ENCODE data around the gene AICDA. TPM values are rescaled to one million over a fixed set of nuclear protein-coding genes. Genes with fewer than 3 reads are reported as not detected.

Gene AICDA
- total RNA-seq, 1 donor from 2014 or later, result not detected

DNA sequence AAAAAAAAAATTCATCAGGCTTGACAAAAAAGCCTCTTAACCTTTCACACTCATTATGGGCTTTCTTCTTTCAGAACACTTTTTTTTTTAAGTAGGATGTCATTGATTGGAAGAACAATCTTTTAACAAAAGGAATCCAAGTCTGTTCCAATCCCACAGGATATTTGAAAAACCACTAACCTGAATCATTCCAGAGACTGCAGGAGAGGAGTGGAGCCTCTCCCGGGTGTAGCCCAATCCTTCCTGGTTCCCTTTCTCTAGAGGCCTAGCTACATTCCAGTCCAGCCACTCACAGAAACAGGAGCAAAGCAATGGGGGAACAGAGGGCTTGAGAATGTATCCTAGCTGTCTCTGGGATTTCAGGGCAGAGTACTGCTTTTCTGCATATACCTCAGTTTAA, 45.7 kb upstream of the AICDA start:
- Histone ChIP-seq H3K79me2 (ENCODE audit: low read depth) (no peaks in the 10 kb centered on the region), H2AFZ (replicated peaks) (peak overlapping the region; percentile 69), H3K4me2 (no peak overlapping the region), H3K27ac (no peak overlapping the region), H3K4me1 (peaks cover 12% of the 10 kb centered on the region), H3K4me3 (no peak overlapping the region), H3K36me3 (no peaks in the 10 kb centered on the region), H3K27me3 (no peaks in the 10 kb centered on the region), H3K9ac (no peak overlapping the region), H3K9me3 (ENCODE audit: low read depth) (no peaks in the 10 kb centered on the region), H4K20me1 (ENCODE audit: low read depth) (no peaks in the 10 kb centered on the region), H3F3A (ENCODE audit: low read depth) (peaks cover 10% of the 10 kb centered on the region)
- Mint-ChIP-seq H3K27me3 (ENCODE audit: insufficient read depth, low read depth) (no peaks in the 10 kb centered on the region), H3K4me1 (peaks cover 8% of the 10 kb centered on the region), H3K4me3 (no peak overlapping the region), H3K36me3 (no peaks in the 10 kb centered on the region), H3K9me3 (no peaks in the 10 kb centered on the region), H3K27ac (peak overlapping the region; percentile 74)
- peak; percentile 34 for DNase-seq (ENCODE audit: low spot score)
- no peak for TF ChIP-seq EZH2phosphoT487 (IDR thresholded peaks at IDR 0.05)
- TF ChIP-seq, protein P1, sequence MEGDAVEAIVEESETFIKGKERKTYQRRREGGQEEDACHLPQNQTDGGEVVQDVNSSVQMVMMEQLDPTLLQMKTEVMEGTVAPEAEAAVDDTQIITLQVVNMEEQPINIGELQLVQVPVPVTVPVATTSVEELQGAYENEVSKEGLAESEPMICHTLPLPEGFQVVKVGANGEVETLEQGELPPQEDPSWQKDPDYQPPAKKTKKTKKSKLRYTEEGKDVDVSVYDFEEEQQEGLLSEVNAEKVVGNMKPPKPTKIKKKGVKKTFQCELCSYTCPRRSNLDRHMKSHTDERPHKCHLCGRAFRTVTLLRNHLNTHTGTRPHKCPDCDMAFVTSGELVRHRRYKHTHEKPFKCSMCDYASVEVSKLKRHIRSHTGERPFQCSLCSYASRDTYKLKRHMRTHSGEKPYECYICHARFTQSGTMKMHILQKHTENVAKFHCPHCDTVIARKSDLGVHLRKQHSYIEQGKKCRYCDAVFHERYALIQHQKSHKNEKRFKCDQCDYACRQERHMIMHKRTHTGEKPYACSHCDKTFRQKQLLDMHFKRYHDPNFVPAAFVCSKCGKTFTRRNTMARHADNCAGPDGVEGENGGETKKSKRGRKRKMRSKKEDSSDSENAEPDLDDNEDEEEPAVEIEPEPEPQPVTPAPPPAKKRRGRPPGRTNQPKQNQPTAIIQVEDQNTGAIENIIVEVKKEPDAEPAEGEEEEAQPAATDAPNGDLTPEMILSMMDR (IDR thresholded peaks at IDR 0.05), result no peak
- no peak for TF ChIP-seq EZH2 (IDR thresholded peaks at IDR 0.05)

DNA sequence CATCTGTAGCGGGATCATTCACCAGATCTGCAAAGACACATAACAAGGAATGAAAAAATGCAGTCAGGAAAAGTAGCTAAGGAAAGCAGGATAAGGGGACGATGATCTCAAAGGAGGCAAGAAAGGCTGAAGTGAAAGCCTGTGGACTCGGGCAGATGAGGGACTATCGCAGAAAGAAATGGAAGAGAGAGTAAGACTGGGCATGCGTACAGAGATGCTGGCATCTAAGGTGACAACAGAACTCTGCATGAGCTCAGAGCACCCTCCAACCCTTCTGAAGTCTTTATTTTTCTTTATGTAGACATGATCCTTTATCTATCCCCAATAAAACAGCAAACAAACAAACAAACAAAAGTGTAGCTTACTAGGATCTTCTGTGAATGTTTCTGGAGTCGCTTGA, 42.8 kb upstream of the AICDA start:
- DNase-seq (ENCODE audit: low spot score), result no peak
- H3K27me3 Mint-ChIP-seq (ENCODE audit: insufficient read depth, low read depth), result peaks cover 3% of the 10 kb centered on the region
- no peak overlapping the region for H3K9ac ChIP-seq
- H3K27ac Mint-ChIP-seq, result no peak overlapping the region
- H3K27me3 ChIP-seq, result no peaks in the 10 kb centered on the region
- no peak overlapping the region for H3K4me3 ChIP-seq
- no peaks in the 10 kb centered on the region for H3K36me3 Mint-ChIP-seq
- H3K79me2 ChIP-seq (ENCODE audit: low read depth), result no peaks in the 10 kb centered on the region
- H3K4me3 Mint-ChIP-seq, result no peak overlapping the region
- no peak overlapping the region for H3K27ac ChIP-seq
- H3F3A ChIP-seq (ENCODE audit: low read depth), result peaks cover 10% of the 10 kb centered on the region
- no peak overlapping the region for H3K4me2 ChIP-seq
- no peaks in the 10 kb centered on the region for H3K9me3 Mint-ChIP-seq
- H3K4me1 Mint-ChIP-seq, result peaks cover 3% of the 10 kb centered on the region
- TF ChIP-seq, protein P1 (IDR thresholded peaks at IDR 0.05), result no peak
- H2AFZ ChIP-seq (replicated peaks), result peak overlapping the region; percentile 20
- no peaks in the 10 kb centered on the region for H4K20me1 ChIP-seq (ENCODE audit: low read depth)
- H3K4me1 ChIP-seq, result no peaks in the 10 kb centered on the region
- no peaks in the 10 kb centered on the region for H3K36me3 ChIP-seq
- no peaks in the 10 kb centered on the region for H3K9me3 ChIP-seq (ENCODE audit: low read depth)

DNA sequence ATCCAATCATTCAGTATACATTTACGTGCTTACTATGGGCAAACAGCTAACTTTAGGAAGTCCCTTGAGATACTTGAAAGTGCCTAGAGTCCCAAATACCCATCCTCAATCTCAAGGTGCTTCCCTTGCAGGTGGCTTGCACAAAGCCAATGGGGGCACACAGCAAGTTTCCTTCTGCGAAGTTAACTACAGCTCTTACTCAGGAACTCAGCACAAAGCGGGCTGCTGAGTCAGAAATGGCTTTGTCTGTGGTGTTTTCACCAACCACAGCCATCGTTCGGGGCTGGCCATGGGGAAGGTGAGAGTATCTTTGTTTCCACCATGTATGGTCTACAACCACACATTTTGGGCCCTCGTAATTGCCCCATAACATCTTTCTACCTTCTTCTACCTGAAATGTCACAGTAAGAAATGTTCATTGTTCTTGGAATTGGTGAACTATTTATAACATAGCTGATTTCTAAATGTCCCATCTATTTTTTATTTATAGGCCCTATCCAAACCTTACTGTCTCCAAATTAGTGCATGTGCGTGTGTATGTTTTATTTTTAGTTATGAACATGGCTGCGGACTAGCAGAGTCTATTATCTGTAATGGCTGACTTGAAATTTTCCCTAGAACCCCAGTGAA, 36.0 kb upstream of the AICDA start:
- peaks cover 3% of the 10 kb centered on the region for H3K27me3 Mint-ChIP-seq (ENCODE audit: insufficient read depth, low read depth)
- DNase-seq (ENCODE audit: low spot score), result no peak

More for the DNA sequence above, 36.0 kb upstream of the AICDA start:
- no peaks in the 10 kb centered on the region for H3K4me1 Mint-ChIP-seq
- H3K79me2 ChIP-seq (ENCODE audit: low read depth), result no peaks in the 10 kb centered on the region
- no peak for TF ChIP-seq EZH2phosphoT487 (IDR thresholded peaks at IDR 0.05)
- TF ChIP-seq, protein P1 (IDR thresholded peaks at IDR 0.05), result no peak
- no peak for TF ChIP-seq EZH2 (IDR thresholded peaks at IDR 0.05)
- H3K9ac ChIP-seq, result no peak overlapping the region
- no peak overlapping the region for H3K4me2 ChIP-seq
- H3K9me3 ChIP-seq (ENCODE audit: low read depth), result no peaks in the 10 kb centered on the region
- H2AFZ ChIP-seq (replicated peaks), result no peak overlapping the region
- no peaks in the 10 kb centered on the region for H3K9me3 Mint-ChIP-seq
- no peak overlapping the region for H3K27ac ChIP-seq
- no peak overlapping the region for H3K27ac Mint-ChIP-seq
- H4K20me1 ChIP-seq (ENCODE audit: low read depth), result no peaks in the 10 kb centered on the region
- H3K4me3 Mint-ChIP-seq, result no peak overlapping the region
- no peaks in the 10 kb centered on the region for H3K27me3 ChIP-seq
- H3K4me3 ChIP-seq, result no peak overlapping the region
- no peaks in the 10 kb centered on the region for H3K36me3 ChIP-seq
- H3K36me3 Mint-ChIP-seq, result no peaks in the 10 kb centered on the region
- H3F3A ChIP-seq (ENCODE audit: low read depth), result no peaks in the 10 kb centered on the region
- H3K4me1 ChIP-seq, result no peaks in the 10 kb centered on the region
